Esophagus (tissue), 2 donors: ENCODE results near the gene FBLN2. TPM values are rescaled to one million over a fixed set of nuclear protein-coding genes. Genes with fewer than 3 reads are reported as not detected.

ENCODE experiments used
- H3K27ac ChIP-seq, 2 donors: one replicate each; pipeline ENCODE4 v1.5.1; 2013; ENCODE audit warnings: low read depth in 2 of 2, mild to moderate bottlenecking in 2 of 2, inconsistent platforms in 1 of 2, low read length in 1 of 2, moderate library complexity in 1 of 2
- H3K27me3 ChIP-seq, 2 donors: one replicate each; pipeline ENCODE4 v1.6.1; 2013; ENCODE audit warnings: low read length in 2 of 2, control low read depth in 1 of 2, mild to moderate bottlenecking in 1 of 2; ENCODE audit not compliant: insufficient read depth in 2 of 2, control insufficient read depth in 1 of 2
- H3K36me3 ChIP-seq, 2 donors: one replicate each; pipeline ENCODE4 v1.6.1; 2013; ENCODE audit warnings: low read length in 1 of 2; ENCODE audit not compliant: control insufficient read depth in 2 of 2, insufficient read depth in 2 of 2
- H3K4me1 ChIP-seq, 2 donors: one replicate each; pipeline ENCODE4 v1.6.1; 2013; ENCODE audit warnings: low read length in 1 of 2; ENCODE audit not compliant: control insufficient read depth in 2 of 2, insufficient read depth in 2 of 2
- H3K4me3 ChIP-seq, 2 donors: one replicate each; pipeline ENCODE4 v1.5.1; 2013; ENCODE audit warnings: low read length in 2 of 2, mild to moderate bottlenecking in 2 of 2, low read depth in 1 of 2, moderate library complexity in 1 of 2
- H3K9me3 ChIP-seq, 2 donors: one replicate each; pipeline ENCODE4 v1.6.1; 2013; ENCODE audit warnings: mild to moderate bottlenecking in 2 of 2, low read depth in 1 of 2, low read length in 1 of 2, moderate library complexity in 1 of 2; ENCODE audit not compliant: control insufficient read depth in 2 of 2, insufficient read depth in 1 of 2
- WGBS, 2 donors: extraction: QIAGEN DNeasy Blood & Tissue Kit; methylation state at CpG; one replicate each; pipeline ENCODE4 v1.1.7; 2013; 5-methylcytosine and 5-hydroxymethylcytosine counted together
- polyA plus RNA-seq, 2 donors: library from polyadenylated mRNA; stranded (reverse); fragments of 200-250 nt; gene quantifications; one replicate each; pipeline ENCODE4 v1.2.3, GENCODE V29; 2013
- donor health status: healthy with polysubstance abuse.
- donor health status: Bipolar disorder and iron deficiency.

FBLN2 gene
- polyA plus RNA-seq, 2 donors: 2.7 to 6.0 TPM

DNA sequence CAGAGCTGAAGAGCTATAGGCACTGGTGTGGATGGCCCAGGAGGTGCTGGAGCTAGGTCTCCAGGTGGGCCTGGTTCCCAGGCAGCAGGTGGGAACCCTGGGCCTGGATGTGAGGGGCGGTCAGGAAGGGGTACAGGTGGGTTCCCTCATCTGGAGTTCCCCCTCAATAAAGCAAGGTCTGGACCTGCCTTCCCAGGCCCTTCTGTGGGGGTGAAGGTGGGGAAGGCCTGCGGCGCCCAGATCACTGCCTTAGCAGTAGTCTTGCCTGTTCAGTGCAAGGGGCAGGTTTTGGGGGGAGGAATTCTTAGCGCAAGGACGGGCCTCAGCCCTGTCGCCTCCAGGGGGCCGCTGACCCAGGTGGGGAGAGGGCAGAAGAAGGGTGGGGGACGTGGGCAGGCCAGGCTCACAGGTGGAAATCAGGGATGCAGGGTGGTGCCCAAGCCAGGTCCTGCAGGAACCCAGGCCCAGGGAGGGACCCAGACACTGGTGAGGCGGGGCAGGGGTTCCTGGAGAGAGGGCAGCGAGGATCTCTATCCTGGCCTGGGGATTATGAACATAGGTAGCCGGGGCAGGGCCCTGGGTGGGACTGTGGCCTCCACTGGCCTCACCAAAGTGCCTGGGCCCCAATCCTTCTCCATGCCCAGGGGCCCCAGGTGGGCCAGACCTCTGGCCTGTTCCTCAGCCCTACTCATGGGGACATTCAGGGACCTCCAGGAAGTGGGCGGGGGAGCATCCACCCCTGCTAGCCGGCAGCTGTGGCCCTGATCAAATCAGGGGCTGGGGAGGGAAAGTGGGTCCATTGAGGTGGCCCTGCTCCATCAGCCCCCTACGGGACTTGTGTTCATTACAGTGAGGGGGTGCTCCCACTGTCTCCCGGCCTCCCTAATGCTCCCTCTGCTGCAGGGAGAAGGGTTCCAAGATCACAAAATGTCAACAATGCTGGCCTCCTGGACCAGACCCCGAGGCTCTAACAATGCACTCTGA lies 43.5 kb upstream of the FBLN2 start:
- WGBS, 2 donors: 91 to 95% methylated on average over 16 of the region's 16 CpGs
- Histone ChIP-seq H3K27me3 (no peaks in the 10 kb centered on the region), H3K27ac (no peak overlapping the region), H3K9me3 (no peaks in the 10 kb centered on the region), H3K4me3 (no peak overlapping the region), H3K36me3 (peaks cover 0 to 13% of the 10 kb centered on the region in 2 donors), H3K4me1 (peaks cover 2 to 5% of the 10 kb centered on the region in 2 donors)

DNA sequence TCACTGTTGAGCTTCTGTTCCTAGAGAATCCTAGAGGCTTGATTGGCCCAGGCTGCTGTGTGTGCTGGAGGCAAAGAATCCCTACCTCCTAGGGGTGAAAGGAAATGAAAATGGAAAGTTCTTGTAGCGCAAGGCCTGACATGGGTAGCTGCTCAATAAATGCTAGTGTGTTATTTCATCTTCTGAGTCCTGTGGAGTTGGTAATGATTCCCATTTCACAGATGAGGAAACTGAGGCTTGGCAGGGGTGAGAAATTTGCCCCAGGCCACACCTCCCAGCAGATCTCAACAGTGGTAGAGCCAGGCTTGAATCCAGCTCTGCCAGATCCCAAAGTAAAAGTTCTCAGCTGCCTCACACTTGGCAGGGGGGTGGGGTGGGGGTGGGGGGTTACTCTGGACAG lies 42.7 kb upstream of the FBLN2 start:
- Histone ChIP-seq H3K9me3 (no peaks in the 10 kb centered on the region), H3K27ac (no peak overlapping the region), H3K36me3 (peaks cover 0 to 13% of the 10 kb centered on the region in 2 donors), H3K4me3 (no peak overlapping the region), H3K4me1 (peaks cover 2 to 5% of the 10 kb centered on the region in 2 donors), H3K27me3 (no peaks in the 10 kb centered on the region)
- 96 to 100% methylated on average over 1 of the region's 1 CpG for WGBS, 2 donors

DNA sequence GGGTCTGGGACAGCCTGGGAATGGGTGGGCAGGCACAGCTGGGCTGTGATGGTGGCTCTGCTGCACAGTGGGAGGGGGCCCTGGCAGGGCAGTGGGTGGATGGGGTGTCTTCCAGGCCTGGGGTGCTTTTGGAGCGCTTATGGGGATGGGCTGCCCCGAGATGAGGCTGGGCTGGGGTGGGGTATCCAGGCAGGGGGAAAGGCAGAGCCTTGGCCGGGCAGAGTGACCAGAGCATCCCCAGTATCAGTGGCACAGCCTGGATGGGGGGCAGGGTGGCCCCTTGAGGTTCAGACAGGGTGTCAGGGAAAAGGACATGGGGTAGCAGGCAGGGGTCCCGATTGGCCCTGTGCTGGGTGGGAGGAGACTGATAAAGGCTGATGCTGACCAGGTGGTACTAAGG lies 42.2 kb upstream of the FBLN2 start:
- no peak overlapping the region for H3K4me3 ChIP-seq
- H3K4me1 ChIP-seq: peaks cover 2 to 5% of the 10 kb centered on the region in 2 donors
- peaks cover 0 to 13% of the 10 kb centered on the region in 2 donors for H3K36me3 ChIP-seq
- no peaks in the 10 kb centered on the region for H3K27me3 ChIP-seq
- H3K27ac ChIP-seq: no peak overlapping the region
- H3K9me3 ChIP-seq: no peaks in the 10 kb centered on the region
- WGBS, 2 donors: 57 to 63% methylated on average over 4 of the region's 4 CpGs

DNA sequence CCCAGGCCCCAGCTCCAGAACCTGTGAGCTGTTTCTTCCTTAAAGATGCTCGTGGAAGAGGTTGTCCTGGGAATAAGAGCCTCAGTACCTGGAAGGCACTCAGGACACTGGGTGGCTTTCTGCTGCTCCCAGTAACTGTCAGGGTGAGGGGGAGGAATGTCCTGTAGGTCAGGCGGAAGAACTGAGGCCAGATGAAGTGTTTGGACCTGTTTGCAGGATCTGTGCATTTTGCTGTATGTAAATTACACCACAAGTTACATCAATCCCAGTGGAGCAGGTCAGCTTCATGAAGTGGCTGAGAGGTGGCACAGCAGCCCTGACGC lies 41.7 kb upstream of the FBLN2 start:
- WGBS, 2 donors: 50 to 61% methylated on average over 3 of the region's 3 CpGs
- peaks cover 0 to 13% of the 10 kb centered on the region in 2 donors for H3K36me3 ChIP-seq

DNA sequence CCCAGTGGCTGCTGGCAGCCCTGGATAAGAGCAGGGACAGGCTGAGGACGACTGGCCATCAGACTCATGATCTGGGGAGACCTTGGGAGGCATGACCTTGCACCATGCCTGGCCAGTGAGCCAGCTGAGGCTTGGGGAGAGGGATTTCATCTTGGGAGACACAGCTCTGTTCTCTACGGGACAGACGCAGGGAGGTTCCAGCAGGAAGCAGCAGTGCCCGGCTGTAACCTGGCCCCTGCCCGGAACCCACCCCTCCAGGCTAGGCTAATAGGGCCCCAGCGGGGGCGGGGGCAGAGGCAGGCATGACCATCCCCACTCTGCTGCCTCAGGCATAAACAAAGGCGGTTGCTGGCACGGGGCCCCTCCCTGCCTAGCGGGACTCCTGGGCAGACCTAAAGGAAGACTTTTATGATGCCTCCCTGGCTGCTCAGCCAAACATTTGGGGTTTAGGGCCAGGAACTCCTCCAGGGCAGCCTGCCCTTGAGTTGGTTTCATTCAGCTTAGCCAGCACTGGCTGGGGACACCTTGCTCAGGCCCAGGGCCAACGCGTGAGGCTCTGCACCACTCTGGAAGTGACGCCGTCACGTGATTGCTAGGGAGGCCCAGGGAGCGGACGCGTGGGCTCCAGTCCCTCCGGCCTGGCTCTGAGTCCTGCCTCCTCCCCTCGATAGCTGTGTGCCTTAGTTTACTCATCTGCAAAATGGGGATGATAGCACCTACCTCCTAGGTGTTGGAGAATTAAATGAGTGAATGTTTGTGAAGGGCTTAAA lies 41.2 kb upstream of the FBLN2 start:
- H3K4me1 ChIP-seq: peaks cover 2 to 5% of the 10 kb centered on the region in 2 donors
- no peaks in the 10 kb centered on the region for H3K27me3 ChIP-seq
- H3K27ac ChIP-seq: no peak overlapping the region
- H3K36me3 ChIP-seq: peaks cover 0 to 12% of the 10 kb centered on the region in 2 donors
- H3K9me3 ChIP-seq: no peaks in the 10 kb centered on the region
- 28 to 44% methylated on average over 20 of the region's 20 CpGs for WGBS, 2 donors
- no peak overlapping the region for H3K4me3 ChIP-seq

More for the DNA sequence above, 41.7 kb upstream of the FBLN2 start:
- Histone ChIP-seq H3K4me3 (no peak overlapping the region), H3K27me3 (no peaks in the 10 kb centered on the region), H3K4me1 (peaks cover 2 to 5% of the 10 kb centered on the region in 2 donors), H3K27ac (no peak overlapping the region), H3K9me3 (no peaks in the 10 kb centered on the region)

DNA sequence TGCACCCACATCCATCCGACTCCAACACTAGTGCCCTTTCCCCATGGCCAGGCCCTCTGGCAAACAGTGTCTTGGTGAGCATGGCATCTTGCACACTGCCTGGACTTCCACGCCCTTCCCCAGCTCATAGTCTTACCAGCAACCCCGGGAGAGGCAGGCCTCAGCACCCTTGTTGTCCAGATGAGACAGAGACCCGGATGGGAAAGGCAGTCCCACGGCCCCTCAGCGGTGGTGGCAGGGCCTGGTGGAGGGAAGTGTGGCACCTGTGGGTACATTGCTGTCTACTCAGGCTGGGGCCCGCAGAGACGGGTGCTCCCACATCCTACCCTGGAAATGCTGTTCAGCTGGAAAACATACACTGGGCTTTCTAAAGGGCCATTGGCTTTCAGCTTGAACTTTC lies 40.4 kb upstream of the FBLN2 start:
- H3K36me3 ChIP-seq: peaks cover 0 to 11% of the 10 kb centered on the region in 2 donors

DNA sequence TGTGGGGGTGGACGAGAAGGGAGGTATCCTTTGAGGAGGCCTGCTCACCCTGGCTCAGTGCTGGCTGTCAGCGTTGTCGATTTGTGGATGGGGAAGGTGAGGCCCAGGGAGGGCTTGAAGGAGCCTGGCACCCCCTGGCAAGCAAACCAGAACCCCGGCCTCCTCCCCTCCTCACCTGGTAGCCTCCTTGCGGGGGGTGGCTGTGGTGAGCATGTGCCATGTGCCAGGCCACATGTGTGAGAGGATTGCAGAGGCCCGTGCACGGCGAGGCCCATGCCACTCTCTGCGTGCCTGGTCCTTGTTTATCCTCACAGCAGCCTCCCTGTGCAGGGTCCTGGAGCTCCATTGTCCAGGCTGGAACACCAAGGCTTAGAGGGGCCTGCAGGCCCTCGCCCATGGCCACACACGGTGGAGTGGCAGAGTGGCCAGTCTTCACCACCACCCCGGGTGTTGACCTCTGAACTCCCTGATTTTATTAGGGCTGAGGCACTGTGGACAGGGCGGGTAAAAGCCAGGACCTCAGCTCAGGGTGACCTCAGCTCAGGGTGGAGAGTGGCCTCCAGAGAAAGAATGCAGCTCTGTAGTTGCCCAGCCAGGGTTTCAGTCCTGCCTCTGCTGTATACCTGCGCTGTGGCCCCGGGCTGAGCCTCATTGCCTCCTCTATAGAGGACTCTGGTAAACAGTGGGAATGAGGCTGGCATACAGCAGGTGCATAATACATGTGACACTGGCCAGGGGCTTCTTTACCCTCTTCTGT lies 39.7 kb upstream of the FBLN2 start:
- peaks cover 2 to 9% of the 10 kb centered on the region in 2 donors for H3K4me1 ChIP-seq
- no peak overlapping the region for H3K27ac ChIP-seq
- no peaks in the 10 kb centered on the region for H3K27me3 ChIP-seq
- 83 to 89% methylated on average over 15 of the region's 15 CpGs for WGBS, 2 donors
- H3K9me3 ChIP-seq: no peaks in the 10 kb centered on the region
- no peak overlapping the region for H3K4me3 ChIP-seq
- peaks cover 0 to 7% of the 10 kb centered on the region in 2 donors for H3K36me3 ChIP-seq

More for the DNA sequence above, 40.4 kb upstream of the FBLN2 start:
- H3K27me3 ChIP-seq: no peaks in the 10 kb centered on the region
- peaks cover 2 to 5% of the 10 kb centered on the region in 2 donors for H3K4me1 ChIP-seq
- no peak overlapping the region for H3K4me3 ChIP-seq
- WGBS, 2 donors: 83 to 92% methylated on average over 8 of the region's 8 CpGs
- H3K9me3 ChIP-seq: no peaks in the 10 kb centered on the region
- H3K27ac ChIP-seq: no peak overlapping the region

DNA sequence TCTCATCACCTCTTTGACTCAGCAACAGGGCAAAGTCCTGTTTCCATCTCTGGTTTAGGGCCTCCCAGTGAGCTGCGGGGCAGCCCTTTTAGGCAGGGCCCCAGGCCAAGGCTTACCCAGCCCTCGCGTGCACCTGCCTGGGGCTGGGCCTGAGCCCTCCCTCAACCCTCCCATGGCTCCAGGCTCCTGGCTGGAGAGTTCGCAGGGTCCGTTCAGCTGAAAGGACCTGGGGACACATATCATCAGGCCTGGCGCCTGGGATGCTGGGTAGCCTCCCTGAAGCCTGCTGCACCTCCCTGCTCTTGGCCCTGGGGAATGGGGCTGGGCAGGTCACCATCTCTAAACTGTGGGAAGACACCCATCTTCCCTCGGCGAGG lies 39.1 kb upstream of the FBLN2 start:
- Histone ChIP-seq H3K27ac (no peak overlapping the region), H3K4me1 (peaks cover 2 to 9% of the 10 kb centered on the region in 2 donors), H3K9me3 (no peaks in the 10 kb centered on the region), H3K4me3 (no peak overlapping the region), H3K27me3 (no peaks in the 10 kb centered on the region), H3K36me3 (peaks cover 0 to 4% of the 10 kb centered on the region in 2 donors)
- 79 to 91% methylated on average over 8 of the region's 8 CpGs for WGBS, 2 donors

DNA sequence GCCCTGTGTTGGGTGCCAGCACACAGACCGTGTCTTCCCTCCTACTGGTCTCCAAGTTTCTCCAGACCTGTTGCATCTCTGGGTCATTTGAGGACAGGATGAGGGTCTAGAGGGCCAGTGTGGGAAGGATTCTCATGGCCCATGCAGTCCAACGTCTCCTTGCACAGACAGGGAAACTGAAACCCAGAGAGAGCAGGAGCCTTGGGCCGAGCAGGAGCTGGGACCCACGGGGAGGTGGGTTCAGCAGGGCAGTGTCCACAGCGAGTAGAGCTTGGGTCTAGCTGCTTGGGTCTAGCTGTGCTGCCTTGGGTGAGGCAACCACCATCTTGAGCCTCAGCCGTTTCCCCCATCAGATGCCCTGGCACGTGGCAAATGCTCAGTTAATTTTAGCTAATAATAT lies 36.5 kb upstream of the FBLN2 start:
- H3K9me3 ChIP-seq: no peaks in the 10 kb centered on the region
- H3K36me3 ChIP-seq: no peaks in the 10 kb centered on the region
- H3K27me3 ChIP-seq: no peaks in the 10 kb centered on the region
- H3K27ac ChIP-seq: no peak overlapping the region
- WGBS, 2 donors: 85 to 88% methylated on average over 7 of the region's 7 CpGs
- H3K4me3 ChIP-seq: no peak overlapping the region
- peaks cover 2 to 9% of the 10 kb centered on the region in 2 donors for H3K4me1 ChIP-seq
